NCI-H82 treated with DMSO at 0.1 percent for 48 hours (cell line): Measurements from ENCODE around the gene CFAP74.

Experiments used
- DNase-seq: peaks from one replicate; lab custom pipeline; 2025; ENCODE audit not compliant: unreplicated experiment; lab: John Stamatoyannopoulos, UW

Gene CFAP74

GRCh38 chr1:2019571-2020309 lies 16.2 kb upstream of the CFAP74 start:
- DNase-seq, result no peak

GRCh38 chr1:2019172-2019543 lies 15.6 kb upstream of the CFAP74 start, which contains the start of gene GABRD:
Gene GABRD (plus strand): TSS chr1:2019345. CDS start chr1:2019424, 79 bp downstream.
- DNase-seq, result no peak

GRCh38 chr1:2018217-2019171 lies 14.9 kb upstream of the CFAP74 start:
- no peak for DNase-seq

- no peak for DNase-seq
Measured at GRCh38 chr1:2016123-2016522, 12.5 kb upstream of the CFAP74 start.

- DNase-seq, result no peak
Measured at GRCh38 chr1:2014741-2015735, 11.5 kb upstream of the CFAP74 start.

DNA sequence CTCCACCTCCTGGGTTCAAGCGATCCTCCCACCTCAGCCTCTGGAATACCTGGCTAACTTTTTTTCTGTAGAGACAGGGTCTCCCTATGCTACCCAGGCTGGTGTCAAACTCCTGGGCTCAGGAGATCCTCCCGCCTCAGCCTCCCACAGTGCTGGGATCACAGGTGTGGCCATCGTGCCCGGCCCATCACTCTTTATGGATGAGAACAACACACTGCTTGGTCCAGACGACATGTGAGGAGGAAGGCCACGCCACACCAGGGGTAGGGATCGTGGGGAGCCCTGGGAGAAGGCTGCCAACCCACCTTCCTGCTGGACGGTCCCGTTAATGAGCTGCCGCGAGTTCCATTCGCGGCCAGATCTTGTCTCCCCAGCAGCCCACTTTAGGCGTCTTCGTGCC lies 10.6 kb upstream of the CFAP74 start:
- DNase-seq, result no peak

GRCh38 chr1:2009101-2010053 lies 5.8 kb upstream of the CFAP74 start:
- no peak for DNase-seq

- no peak for DNase-seq
Measured at GRCh38 chr1:2004856-2005255, 1.3 kb upstream of the CFAP74 start.

GRCh38 chr1:2001773-2002411 lies 1.7 kb downstream of the CFAP74 start:
- DNase-seq, result no peak

- no peak for DNase-seq
Measured at GRCh38 chr1:2000850-2001249, 2.7 kb downstream of the CFAP74 start.

DNA sequence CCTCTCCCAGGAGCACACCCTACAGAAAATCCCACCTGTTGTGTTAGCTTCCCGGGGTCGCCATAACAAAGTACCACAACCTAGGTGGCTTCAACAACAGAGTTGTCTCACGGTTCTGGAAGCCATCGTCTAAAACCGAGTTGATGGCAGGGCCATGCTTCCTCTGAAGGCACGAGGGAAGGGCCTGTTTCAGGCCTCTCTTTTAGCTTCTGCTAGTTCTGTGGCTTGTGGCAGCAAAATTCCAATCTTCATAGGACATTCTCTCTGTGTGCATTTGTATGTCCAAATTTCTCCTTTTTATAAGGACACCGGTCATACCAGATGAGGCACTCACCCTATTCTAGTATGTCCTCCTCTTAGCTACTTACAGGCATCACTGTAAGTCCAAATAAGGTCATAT lies 3.2 kb downstream of the CFAP74 start:
- no peak for DNase-seq

GRCh38 chr1:1997576-1997975 lies 6.0 kb downstream of the CFAP74 start:
- DNase-seq, result no peak

- no peak for DNase-seq
Measured at GRCh38 chr1:1996207-1996651, 7.4 kb downstream of the CFAP74 start.

- DNase-seq, result no peak
Measured at GRCh38 chr1:1994536-1994935, 9.1 kb downstream of the CFAP74 start.

- no peak for DNase-seq
Measured at GRCh38 chr1:1990222-1990621, 13.4 kb downstream of the CFAP74 start.

DNA sequence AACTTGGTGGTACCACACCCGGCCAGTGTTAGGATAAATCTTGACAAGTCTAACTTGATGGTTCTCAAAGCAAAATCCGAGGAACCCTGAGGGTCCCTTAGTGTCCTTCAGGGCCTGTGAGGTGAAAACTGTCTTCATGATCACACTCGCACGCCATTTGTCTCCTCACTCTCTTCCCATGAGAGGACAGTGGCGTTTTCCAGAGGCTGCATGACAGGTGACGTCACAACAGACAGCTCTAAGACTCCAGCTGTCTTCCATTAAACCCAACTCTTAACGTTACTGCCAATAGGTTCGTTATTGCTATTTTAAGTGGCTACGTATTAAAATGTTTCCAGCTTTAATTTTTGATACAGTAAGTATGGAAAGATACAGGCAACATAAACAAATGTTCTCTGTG lies 13.8 kb downstream of the CFAP74 start:
- no peak for DNase-seq

DNA sequence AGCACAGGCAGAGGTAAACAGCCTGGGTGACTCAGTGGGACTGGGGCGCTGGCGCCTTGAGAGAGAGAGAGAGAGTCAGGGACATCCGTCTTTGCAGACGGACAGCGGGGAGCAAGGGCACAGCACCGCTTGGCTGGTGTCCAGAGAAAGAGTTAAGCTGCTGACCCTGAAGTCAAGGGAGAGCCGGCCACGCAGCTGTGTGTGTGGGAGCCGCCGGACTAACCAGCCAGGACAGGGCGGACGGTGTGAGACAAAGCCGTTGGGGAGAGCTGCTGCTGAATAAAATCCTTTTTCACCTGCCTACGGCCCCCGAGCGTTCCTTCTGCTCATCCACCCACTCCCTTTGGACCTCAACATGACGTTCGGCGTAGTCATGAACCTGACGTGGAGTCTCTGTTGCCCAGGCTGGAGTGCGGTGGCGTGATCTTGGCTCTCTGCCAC lies 14.5 kb downstream of the CFAP74 start:
- no peak for DNase-seq

GRCh38 chr1:1988061-1988945 lies 15.3 kb downstream of the CFAP74 start:
- DNase-seq, result no peak
